ENCODE results near the gene KRTAP10-4.
"Not testable (repeated sequence)": the region's sequence is repeated elsewhere in the genome, so short reads cannot be mapped to it uniquely, and the experiment has no call there.

Gene KRTAP10-4

GRCh38 chr21:44534688-44535087, 38.8 kb upstream of the KRTAP10-4 start:
- no peak for DNase-seq (ENCODE audit: low spot score)

- DNase-seq (ENCODE audit: low spot score): no peak
Observed at GRCh38 chr21:44535963-44536362, 37.6 kb upstream of the KRTAP10-4 start.

GRCh38 chr21:44537930-44538911, 35.3 kb upstream of the KRTAP10-4 start:
- no peak for DNase-seq (ENCODE audit: low spot score)

- no peak for DNase-seq (ENCODE audit: low spot score)
Observed at GRCh38 chr21:44539046-44539445, 34.5 kb upstream of the KRTAP10-4 start.

GRCh38 chr21:44539991-44540666, 33.4 kb upstream of the KRTAP10-4 start, which contains the start of gene KRTAP10-1:
TSS of gene KRTAP10-1 (minus strand) at chr21:44540195. CDS start at chr21:44540150, 45 bp downstream.
- DNase-seq (ENCODE audit: low spot score): no peak

GRCh38 chr21:44540741-44541288, 32.7 kb upstream of the KRTAP10-4 start:
- DNase-seq (ENCODE audit: low spot score): no peak

- DNase-seq (ENCODE audit: low spot score): no peak
Observed at GRCh38 chr21:44542716-44543115, 30.8 kb upstream of the KRTAP10-4 start.

- DNase-seq (ENCODE audit: low spot score): no peak
Observed at GRCh38 chr21:44544566-44544965, 29.0 kb upstream of the KRTAP10-4 start.

GRCh38 chr21:44547656-44548331, 25.7 kb upstream of the KRTAP10-4 start:
- no peak for DNase-seq (ENCODE audit: low spot score)

- DNase-seq (ENCODE audit: low spot score): no peak
Observed at GRCh38 chr21:44548381-44548780, 25.1 kb upstream of the KRTAP10-4 start.

- DNase-seq (ENCODE audit: low spot score): no peak
Observed at GRCh38 chr21:44548922-44549321, 24.6 kb upstream of the KRTAP10-4 start.

- DNase-seq (ENCODE audit: low spot score): no peak
Observed at GRCh38 chr21:44549525-44550211, 23.9 kb upstream of the KRTAP10-4 start.

- DNase-seq (ENCODE audit: low spot score): not testable (repeated sequence)
Observed at GRCh38 chr21:44550285-44550684, 23.2 kb upstream of the KRTAP10-4 start.

- no peak for DNase-seq (ENCODE audit: low spot score)
Observed at GRCh38 chr21:44550807-44551206, 22.7 kb upstream of the KRTAP10-4 start.

GRCh38 chr21:44551340-44551961, 22.1 kb upstream of the KRTAP10-4 start, which contains the start of gene KRTAP10-2:
TSS of gene KRTAP10-2 (minus strand) at chr21:44551505. CDS start at chr21:44551458, 47 bp downstream.
- DNase-seq (ENCODE audit: low spot score): no peak

- DNase-seq (ENCODE audit: low spot score): no peak
Observed at GRCh38 chr21:44552136-44552535, 21.4 kb upstream of the KRTAP10-4 start.

- DNase-seq (ENCODE audit: low spot score): no peak
Observed at GRCh38 chr21:44552681-44553080, 20.8 kb upstream of the KRTAP10-4 start.

- DNase-seq (ENCODE audit: low spot score): no peak
Observed at GRCh38 chr21:44555200-44555875, 18.2 kb upstream of the KRTAP10-4 start.

GRCh38 chr21:44556879-44557278, 16.6 kb upstream of the KRTAP10-4 start:
- no peak for DNase-seq (ENCODE audit: low spot score)
